Measurements from ENCODE around the gene ADH1C.

Gene ADH1C

DNA sequence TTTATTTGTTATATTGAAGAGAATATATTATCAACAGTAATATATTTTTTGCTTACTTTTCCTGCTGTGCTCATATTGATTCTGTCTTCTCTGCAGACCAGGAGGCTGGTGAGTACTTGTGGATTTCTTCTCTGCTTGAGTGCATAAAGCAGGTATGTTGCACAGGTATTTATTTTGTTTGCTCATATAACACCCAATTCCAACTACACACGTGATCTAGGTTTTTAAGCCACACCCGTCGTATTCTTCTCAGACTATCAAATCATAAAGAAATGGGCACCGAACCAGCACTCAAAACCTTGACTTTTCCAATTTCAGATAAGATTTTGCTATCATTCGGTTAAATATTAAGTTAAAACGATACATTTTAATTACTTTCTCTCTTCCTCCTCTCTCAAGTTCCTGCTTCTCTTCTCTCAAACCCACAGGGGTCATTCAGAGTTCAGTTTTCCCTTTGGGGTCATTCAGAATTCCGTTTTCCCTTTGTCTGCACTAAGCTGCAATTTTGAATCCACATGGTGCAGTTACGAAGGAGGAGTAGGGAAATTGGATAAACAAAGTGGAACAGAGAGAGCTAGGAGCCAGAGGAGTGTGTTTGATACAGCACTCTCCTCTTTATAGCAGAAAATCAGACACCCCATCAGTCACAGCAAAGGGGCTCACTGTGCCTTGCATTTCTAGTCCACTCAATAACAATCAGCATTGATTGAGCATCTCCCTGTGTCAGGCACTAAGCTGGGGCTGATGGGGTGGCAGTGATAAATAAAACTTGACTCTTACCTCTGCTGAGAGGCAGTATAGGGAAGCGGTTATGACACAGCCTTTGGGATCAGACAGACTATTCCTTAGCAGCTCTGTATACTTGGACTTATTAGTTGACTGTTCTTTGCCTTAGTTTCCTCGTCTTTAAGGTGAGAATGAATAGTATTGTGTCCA is at the start of gene ADH1C:
TSS of gene ADH1C (minus strand) at position 145 of the 936 bp plus-strand sequence. CDS start at position 74, 71 bp downstream.
- Histone ChIP-seq H3K27me3 (no peaks in the 10 kb centered on the region), H3K9ac (no peak within 1 kb of the TSS), H3K27ac (no peak within 1 kb of the TSS)

DNA sequence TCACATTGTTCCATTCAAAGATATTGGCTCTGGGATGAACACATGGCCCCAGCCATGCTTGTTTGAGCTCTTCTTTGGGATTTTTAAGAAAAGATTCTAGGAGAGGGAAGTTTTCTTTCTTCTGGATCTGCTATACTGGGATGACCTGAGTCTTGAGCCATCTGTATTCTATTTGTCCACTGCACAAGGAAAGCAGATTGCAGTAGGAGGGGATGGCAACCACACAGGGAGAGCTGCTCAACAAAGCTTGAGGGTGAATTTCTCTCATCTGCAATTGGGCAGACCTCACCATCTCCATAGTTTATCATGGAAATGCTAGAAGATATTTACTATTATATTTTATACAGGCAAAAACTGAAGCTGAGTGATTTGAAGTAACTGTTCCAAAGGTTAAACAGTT is 48.3 kb upstream of the ADH1C start:
- Histone ChIP-seq H4K20me1 (no peaks in the 10 kb centered on the region), H3K27ac (no peak overlapping the region)
- TF ChIP-seq Cebpa-rat (IDR thresholded peaks at IDR 0.05), result no peak

More for the DNA sequence above, at the start of gene ADH1C:
- peaks cover 0 to 22% (median 16%) of the 10 kb centered on the region in 11 experiments; a peak in 20 of 22 replicates for H3K9me3 ChIP-seq (replicated peaks in 1 of 11)
- H3K4me3 ChIP-seq, result no peak within 1 kb of the TSS
- no peaks in the 10 kb centered on the region for H3K36me3 ChIP-seq
- no peaks in the 10 kb centered on the region for H4K20me1 ChIP-seq
- peak within 1 kb of the TSS in 7 of 11 experiments; percentile 13 to 37 (median 26); a peak in 8 of 22 replicates for H3K4me2 ChIP-seq
- peaks cover 0 to 8% (median 3%) of the 10 kb centered on the region in 10 experiments; a peak in 9 of 20 replicates for H3K4me1 ChIP-seq
- TF ChIP-seq Cebpa-rat (IDR thresholded peaks at IDR 0.05), result no peak

DNA sequence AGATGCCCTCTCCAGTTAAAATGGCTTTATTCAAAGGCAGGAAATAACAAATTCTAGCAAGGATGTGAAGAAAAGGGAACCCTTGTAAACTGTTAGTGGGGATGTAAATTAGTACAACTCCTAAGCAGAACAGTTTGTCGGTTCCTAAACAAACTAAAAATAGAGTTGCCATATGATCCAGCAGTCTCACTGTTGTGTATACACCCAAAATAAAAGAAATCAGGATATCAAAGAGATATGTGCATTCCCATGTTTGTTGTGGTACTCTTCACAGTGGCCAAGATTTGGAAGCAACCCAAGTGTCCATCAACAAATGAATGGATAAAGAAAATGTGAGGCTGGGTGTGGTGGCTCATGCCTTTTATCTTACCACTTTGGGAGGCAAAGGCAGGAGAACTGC is 46.5 kb upstream of the ADH1C start:
- no peak for TF ChIP-seq Cebpa-rat (IDR thresholded peaks at IDR 0.05)
- no peaks in the 10 kb centered on the region for H4K20me1 ChIP-seq
- no peak overlapping the region for H3K27ac ChIP-seq
- no peak overlapping the region for H3K4me3 ChIP-seq
- H3K4me2 ChIP-seq, result no peak overlapping the region
- H3K27me3 ChIP-seq, result no peaks in the 10 kb centered on the region
- H3K9me3 ChIP-seq (replicated peaks in 1 of 11), result peaks cover 0 to 9% (median 2%) of the 10 kb centered on the region in 11 experiments; a peak in 3 of 22 replicates
- H3K4me1 ChIP-seq, result peaks cover 0 to 7% (median 0%) of the 10 kb centered on the region in 10 experiments; a peak in 5 of 20 replicates
- no peaks in the 10 kb centered on the region for H3K36me3 ChIP-seq
- no peak overlapping the region for H3K9ac ChIP-seq

More for the DNA sequence above, 48.3 kb upstream of the ADH1C start:
- H3K9me3 ChIP-seq (replicated peaks in 1 of 11), result peaks cover 0 to 9% (median 2%) of the 10 kb centered on the region in 11 experiments; a peak in 3 of 22 replicates
- peaks cover 0 to 22% (median 12%) of the 10 kb centered on the region in 10 experiments; a peak in 11 of 20 replicates for H3K4me1 ChIP-seq
- no peak overlapping the region for H3K9ac ChIP-seq
- H3K27me3 ChIP-seq, result no peaks in the 10 kb centered on the region
- H3K36me3 ChIP-seq, result no peaks in the 10 kb centered on the region
- no peak overlapping the region for H3K4me2 ChIP-seq
- H3K4me3 ChIP-seq, result no peak overlapping the region

DNA sequence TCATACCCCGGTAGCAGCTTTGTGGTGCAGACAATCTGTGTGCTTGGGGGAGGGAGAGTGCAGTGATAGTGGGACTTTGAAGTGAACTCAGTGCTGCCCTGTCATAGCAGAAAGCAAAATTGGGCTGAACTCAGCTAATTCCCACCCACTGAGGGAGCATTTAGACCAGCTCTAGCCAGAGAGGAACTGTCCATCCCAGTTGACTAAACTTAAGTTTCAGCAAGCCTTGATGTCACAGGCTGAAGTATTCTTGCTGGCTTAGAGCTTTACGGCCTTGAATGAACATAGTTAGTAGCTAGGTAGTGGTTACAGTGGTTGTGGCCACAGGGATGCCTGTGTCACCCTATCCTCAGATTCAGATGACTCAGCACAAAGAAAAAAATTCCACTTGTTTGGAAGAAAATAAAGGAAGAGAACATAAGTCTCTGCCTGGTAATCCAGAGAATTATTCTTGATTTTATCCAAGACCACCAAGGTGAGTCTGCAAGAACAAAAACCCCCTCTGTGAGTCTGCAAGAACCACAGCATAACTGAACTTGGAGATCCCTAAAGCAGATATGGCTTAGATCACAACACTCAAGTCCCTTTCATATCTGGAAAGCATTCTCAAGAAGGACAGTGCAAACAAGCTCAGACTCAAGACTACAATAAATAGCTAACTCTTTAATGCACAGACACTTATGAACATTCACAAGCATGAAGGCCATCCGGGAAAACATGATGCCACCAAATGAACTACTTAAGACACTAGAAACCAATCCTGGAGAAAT is 43.2 kb upstream of the ADH1C start:
- no peaks in the 10 kb centered on the region for H3K4me1 ChIP-seq
- H3K9ac ChIP-seq, result no peak overlapping the region
- H3K4me3 ChIP-seq, result no peak overlapping the region
- no peaks in the 10 kb centered on the region for H3K36me3 ChIP-seq
- H3K9me3 ChIP-seq (replicated peaks in 1 of 11), result peaks cover 8 to 18% (median 11%) of the 10 kb centered on the region in 11 experiments
- no peak for TF ChIP-seq Cebpa-rat (IDR thresholded peaks at IDR 0.05)
- H3K27ac ChIP-seq, result no peak overlapping the region
- no peaks in the 10 kb centered on the region for H3K27me3 ChIP-seq
- H3K4me2 ChIP-seq, result no peak overlapping the region
- no peaks in the 10 kb centered on the region for H4K20me1 ChIP-seq

DNA sequence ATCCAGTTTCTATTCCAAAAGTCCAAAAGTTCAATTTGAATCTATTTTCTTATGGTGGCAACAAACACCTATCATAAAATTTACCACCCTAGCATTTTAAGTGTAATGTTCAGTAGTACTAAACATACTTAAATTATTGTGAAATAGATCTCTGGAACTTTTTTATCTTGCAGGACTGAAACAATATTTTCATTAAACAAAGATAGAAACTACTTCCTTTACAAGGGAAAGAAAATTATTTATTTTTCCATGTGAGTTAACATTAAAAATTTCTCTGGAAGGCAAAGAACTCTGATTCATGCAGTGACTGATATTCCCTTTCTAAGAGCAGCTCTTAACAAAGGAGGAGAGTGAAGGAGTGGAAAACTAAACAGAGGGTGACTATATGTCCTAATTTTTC is 42.4 kb upstream of the ADH1C start:
- Histone ChIP-seq H3K27ac (no peak overlapping the region), H3K4me1 (no peaks in the 10 kb centered on the region), H3K4me2 (no peak overlapping the region), H3K4me3 (no peak overlapping the region), H3K9ac (no peak overlapping the region), H4K20me1 (no peaks in the 10 kb centered on the region), H3K27me3 (no peaks in the 10 kb centered on the region), H3K9me3 (replicated peaks in 1 of 11) (peaks cover 11 to 25% (median 15%) of the 10 kb centered on the region in 11 experiments), H3K36me3 (no peaks in the 10 kb centered on the region)
- no peak for TF ChIP-seq Cebpa-rat (IDR thresholded peaks at IDR 0.05)

DNA sequence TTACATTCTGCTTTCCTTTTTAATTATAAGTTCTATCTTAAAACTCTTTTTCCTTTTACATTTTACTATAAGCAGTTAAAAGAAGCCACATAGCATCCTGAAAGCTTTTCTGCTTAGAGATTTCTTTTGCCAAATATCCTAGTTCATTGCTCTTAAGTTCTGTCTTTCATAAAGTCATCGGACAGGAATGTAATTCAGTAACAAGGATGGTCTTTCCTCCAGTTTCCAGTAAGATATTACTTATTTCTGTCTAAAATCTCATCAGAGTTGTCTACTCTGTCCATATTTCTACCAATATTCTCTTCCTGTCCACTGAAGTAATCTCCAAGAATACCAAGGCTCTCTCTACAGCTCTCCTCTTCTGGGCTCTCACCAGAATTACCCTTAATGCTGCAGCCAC is 37.5 kb upstream of the ADH1C start:
- no peak overlapping the region for H3K27ac ChIP-seq
- H3K4me2 ChIP-seq, result no peak overlapping the region
- H4K20me1 ChIP-seq, result no peaks in the 10 kb centered on the region
- no peak for TF ChIP-seq Cebpa-rat (IDR thresholded peaks at IDR 0.05)
- no peak overlapping the region for H3K9ac ChIP-seq
- no peak overlapping the region for H3K4me3 ChIP-seq
- no peaks in the 10 kb centered on the region for H3K4me1 ChIP-seq
- no peaks in the 10 kb centered on the region for H3K36me3 ChIP-seq
- H3K9me3 ChIP-seq (replicated peaks in 1 of 11), result peaks cover 12 to 23% (median 16%) of the 10 kb centered on the region in 11 experiments
- H3K27me3 ChIP-seq, result no peaks in the 10 kb centered on the region

DNA sequence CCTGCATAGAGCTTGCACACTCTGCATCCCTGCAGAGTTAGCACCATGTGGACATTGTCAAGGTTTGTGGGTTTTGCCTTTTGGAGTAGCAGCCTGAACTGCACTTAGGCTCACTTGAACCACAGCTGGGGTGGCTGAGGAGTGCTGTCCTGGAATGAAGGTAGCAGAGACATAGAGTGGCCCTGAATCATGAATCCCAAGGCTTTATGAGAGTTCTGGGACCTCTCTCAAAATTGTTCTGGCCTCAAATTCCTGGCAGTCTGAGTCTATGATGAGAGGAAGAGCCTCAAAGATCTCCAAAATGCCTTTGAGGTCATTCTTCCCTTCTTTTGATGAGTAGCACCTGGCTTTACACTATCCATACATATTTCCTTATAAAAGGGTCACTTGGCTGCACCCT is 37.1 kb upstream of the ADH1C start:
- no peaks in the 10 kb centered on the region for H3K4me1 ChIP-seq
- no peak overlapping the region for H3K4me3 ChIP-seq
- H3K4me2 ChIP-seq, result no peak overlapping the region
- no peak overlapping the region for H3K27ac ChIP-seq
- H3K9me3 ChIP-seq (replicated peaks in 1 of 11), result peaks cover 12 to 23% (median 16%) of the 10 kb centered on the region in 11 experiments
- no peaks in the 10 kb centered on the region for H3K27me3 ChIP-seq
- H4K20me1 ChIP-seq, result no peaks in the 10 kb centered on the region
- no peaks in the 10 kb centered on the region for H3K36me3 ChIP-seq
- H3K9ac ChIP-seq, result no peak overlapping the region
- no peak for TF ChIP-seq Cebpa-rat (IDR thresholded peaks at IDR 0.05)

DNA sequence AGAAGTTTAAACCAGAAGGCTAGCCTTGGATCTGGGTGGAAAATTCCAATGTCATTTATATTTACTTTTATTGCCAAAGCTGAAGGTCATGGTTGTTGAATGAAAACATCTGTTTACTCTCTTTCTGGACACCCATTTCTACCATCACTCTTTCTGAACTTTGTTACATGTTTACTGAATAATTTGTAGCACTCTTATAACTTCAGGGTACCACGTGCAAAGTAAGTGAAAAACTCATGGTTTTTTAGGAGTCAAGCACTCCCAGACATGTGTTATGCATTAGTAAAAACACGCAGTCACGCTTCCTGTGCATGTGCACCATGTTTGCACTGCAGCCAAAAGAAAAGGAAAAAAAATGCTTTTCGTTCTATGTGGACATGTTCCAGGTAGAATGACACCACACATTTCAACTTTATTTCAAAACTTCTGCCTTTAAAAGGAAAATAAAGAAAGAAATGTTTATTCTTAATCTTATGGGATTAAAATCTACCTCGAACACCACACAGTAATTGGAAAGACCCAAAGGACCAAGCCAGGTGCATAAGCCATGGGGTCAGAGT is 31.4 kb upstream of the ADH1C start:
- peaks cover 0 to 8% (median 6%) of the 10 kb centered on the region in 10 experiments; a peak in 14 of 20 replicates for H3K4me1 ChIP-seq
- no peaks in the 10 kb centered on the region for H4K20me1 ChIP-seq
- H3K4me2 ChIP-seq, result no peak overlapping the region
- H3K4me3 ChIP-seq, result no peak overlapping the region
- H3K27ac ChIP-seq, result no peak overlapping the region
- TF ChIP-seq Cebpa-rat (IDR thresholded peaks at IDR 0.05), result no peak
- no peak overlapping the region for H3K9ac ChIP-seq
- H3K9me3 ChIP-seq (replicated peaks in 1 of 11), result peaks cover 0 to 8% (median 6%) of the 10 kb centered on the region in 11 experiments; a peak in 5 of 22 replicates
- no peaks in the 10 kb centered on the region for H3K36me3 ChIP-seq
- H3K27me3 ChIP-seq, result no peaks in the 10 kb centered on the region

DNA sequence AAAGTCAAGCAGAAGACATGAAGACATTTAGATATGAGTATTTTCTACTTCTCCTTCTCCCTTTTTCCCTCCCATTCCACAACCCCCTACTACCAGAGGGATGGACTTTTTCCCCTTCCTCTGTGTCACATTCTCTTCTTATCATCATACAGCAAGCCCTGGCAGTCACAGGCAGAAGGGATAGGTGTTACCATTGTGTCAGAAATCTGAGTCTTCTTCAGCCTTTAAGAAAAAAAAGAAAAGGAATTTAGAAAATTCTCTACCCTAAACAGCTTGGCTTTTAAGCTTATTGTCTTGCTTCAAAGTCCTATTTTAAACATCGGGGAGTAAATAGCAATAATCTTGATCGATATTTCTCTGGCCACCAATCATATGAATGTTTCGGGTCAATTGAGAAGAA is 30.9 kb upstream of the ADH1C start:
- TF ChIP-seq Cebpa-rat (IDR thresholded peaks at IDR 0.05), result no peak
- no peak overlapping the region for H3K4me3 ChIP-seq
- H3K9ac ChIP-seq, result no peak overlapping the region
- H3K27me3 ChIP-seq, result no peaks in the 10 kb centered on the region
- peaks cover 0 to 12% (median 6%) of the 10 kb centered on the region in 11 experiments; a peak in 5 of 22 replicates for H3K9me3 ChIP-seq (replicated peaks in 1 of 11)
- no peak overlapping the region for H3K4me2 ChIP-seq
- peaks cover 0 to 8% (median 6%) of the 10 kb centered on the region in 10 experiments; a peak in 14 of 20 replicates for H3K4me1 ChIP-seq
- H3K36me3 ChIP-seq, result no peaks in the 10 kb centered on the region
- H3K27ac ChIP-seq, result no peak overlapping the region
- no peaks in the 10 kb centered on the region for H4K20me1 ChIP-seq
